Transverse colon (tissue), 4 donors: Measurements from ENCODE around the gene CPVL.

Experiments
- CTCF ChIP-seq, 5 experiments: fragments of 200-600 bp in 3 of 5; fragments of 450-650 bp in 2 of 5; sonication (generic) in 3 of 5; IDR thresholded peaks; 1 replicate in 2 of 5; 2 replicates in 3 of 5; pipeline ENCODE4 v1.5.1; 2016 to 2017; ENCODE audit warnings: antibody characterized with exemption in 5 of 5, inconsistent platforms in 3 of 5, mild to moderate bottlenecking in 2 of 5, moderate library complexity in 1 of 5
- EP300 ChIP-seq: sonication (generic); formaldehyde crosslinking; IDR thresholded peaks from one replicate; pipeline ENCODE4 v1.6.1; 2017; ENCODE audit warnings: antibody characterized with exemption, low read depth
- POLR2A ChIP-seq: fragments of 450-650 bp; IDR thresholded peaks from one replicate; pipeline ENCODE4 v1.6.1; 2016; ENCODE audit warnings: antibody characterized with exemption, mild to moderate bottlenecking, moderate library complexity
- POLR2AphosphoS5 ChIP-seq, 3 donors: sonication (generic); formaldehyde crosslinking; IDR thresholded peaks; one replicate each; pipeline ENCODE4 v1.6.1; 2016; ENCODE audit warnings: antibody characterized with exemption in 3 of 3

- no peak for TF ChIP-seq CTCF (IDR thresholded peaks at IDR 0.05)
- TF ChIP-seq POLR2A, result no peak
- TF ChIP-seq EP300, result no peak
- TF ChIP-seq POLR2AphosphoS5 (IDR thresholded peaks at IDR 0.05), result no peak
Measured at GRCh38 chr7:28986028-28986764, 160.1 kb downstream of the CPVL start.
